ENCODE data around the gene CNTFR.

Gene CNTFR

DNA sequence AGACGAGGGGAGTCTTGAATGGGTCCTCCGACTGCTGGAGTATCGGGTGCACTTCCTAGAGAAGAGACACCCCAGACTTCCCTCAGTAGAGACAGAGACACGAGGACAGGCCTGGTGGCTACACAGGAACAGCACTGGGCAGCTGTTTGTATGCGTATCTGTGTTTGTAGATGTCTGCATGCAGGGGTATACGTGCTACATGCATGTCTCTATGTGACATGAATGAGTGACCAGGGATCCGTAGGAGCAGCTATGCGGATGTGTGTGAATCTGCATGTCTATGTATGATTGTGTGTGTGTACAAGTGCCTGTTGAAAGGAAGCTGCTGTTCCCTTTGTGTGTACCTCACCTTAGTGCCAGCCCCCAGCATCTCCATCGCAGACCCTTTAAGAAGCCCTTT is 31.2 kb downstream of the CNTFR start:
- no peak for TF ChIP-seq CTCF (IDR thresholded peaks at IDR 0.05; ENCODE audit: insufficient read depth, low read depth, low read length, missing control alignments)
- no peak for DNase-seq (ENCODE audit: low read depth)
- no peak overlapping the region for H3K4me3 ChIP-seq (ENCODE audit: low read depth, low read length)

DNA sequence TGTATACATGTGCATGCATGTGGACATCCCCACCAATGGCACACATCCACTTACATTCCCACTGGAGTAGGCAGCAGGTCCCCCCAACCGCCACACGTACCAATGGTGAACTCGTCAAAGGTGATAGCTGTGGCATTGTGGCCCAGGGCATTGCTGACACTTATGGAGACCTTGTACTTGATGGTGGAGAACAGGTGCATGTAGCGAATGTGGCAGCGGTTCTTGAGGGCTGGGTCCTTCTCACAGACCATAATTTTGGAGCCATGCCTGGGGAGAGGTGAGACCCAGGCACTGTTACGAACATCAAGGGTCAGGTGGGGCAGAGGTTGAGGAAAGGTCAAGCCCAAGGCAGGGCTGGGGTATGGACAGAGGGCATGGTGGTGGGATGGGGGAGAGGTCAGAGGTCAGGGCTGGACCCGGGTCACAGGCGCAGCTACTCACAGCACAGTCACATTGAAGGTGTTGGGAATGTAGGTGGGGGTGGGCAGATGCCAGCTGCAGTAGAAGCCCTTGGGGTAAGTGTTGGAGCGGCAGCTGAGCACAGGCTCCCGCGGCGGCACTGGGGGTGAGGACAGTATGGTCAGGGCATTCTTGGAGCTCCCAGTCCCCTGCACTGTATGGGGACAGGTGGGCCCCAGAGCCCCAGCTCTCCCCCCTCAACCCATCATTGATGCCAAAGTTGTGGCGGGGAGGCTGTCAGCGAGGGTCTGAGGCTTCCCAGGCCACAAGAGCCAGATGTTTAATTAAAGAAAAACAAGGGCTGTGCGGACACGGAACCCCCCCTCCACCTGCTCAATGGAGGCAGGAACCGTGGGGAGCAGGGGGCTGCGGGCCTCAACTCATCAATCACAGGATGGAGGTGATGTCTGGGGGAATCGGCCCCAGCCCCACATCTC is 31.9 kb downstream of the CNTFR start:
- no peak for TF ChIP-seq CTCF (IDR thresholded peaks at IDR 0.05; ENCODE audit: insufficient read depth, low read depth, low read length, missing control alignments)
- H3K4me3 ChIP-seq (ENCODE audit: low read depth, low read length) = no peak overlapping the region
- no peak for DNase-seq (ENCODE audit: low read depth)

DNA sequence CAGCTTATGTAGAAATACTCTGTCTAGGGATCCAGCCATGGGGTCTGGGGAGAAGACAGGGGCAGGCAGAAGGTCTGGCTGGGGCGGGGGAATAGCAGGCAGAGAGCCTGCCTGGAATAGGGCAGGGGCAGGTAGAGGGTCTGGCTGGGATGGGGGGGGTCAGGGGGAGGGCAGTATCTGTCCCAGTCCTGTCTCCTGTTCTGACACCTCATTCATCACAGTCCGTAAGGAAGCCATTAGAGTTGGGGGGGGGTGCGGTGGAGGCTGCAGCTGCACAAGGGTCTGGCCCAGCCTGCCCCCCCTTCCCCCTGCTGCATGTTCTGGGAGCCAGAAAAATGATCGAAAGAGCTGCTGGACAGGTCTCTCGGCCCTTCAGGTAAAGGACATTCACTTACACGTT is 32.6 kb downstream of the CNTFR start:
- DNase-seq (ENCODE audit: low read depth) = no peak
- TF ChIP-seq CTCF (IDR thresholded peaks at IDR 0.05; ENCODE audit: insufficient read depth, low read depth, low read length, missing control alignments) = no peak
- H3K4me3 ChIP-seq (ENCODE audit: low read depth, low read length) = no peak overlapping the region

DNA sequence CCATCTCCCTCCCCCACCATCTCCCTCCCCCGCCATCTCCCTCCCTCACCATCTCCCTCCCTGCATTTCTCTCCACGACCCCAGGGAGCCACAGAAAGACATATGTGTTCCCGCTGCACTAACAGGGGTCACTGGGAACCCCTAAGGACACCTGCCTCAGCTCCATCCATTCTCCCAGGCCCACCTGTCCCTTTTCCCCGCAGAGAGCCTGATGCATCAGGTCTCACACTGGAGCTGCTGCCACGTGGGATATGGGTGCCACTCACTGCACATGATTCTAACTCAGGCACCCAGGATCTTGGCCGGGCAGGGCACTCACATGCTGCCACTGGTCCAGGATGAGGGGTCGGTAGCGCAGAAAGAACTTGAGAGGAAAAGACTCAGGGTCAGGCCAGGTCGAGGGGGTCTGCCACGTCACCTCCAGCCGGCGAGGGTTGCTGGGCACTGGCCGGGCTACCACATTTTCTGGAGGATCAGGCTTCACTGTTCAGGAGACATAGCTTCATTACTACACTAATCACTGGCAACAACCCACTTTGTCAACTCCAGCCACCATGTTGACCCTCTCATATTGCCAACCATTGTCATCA is 33.5 kb downstream of the CNTFR start:
- TF ChIP-seq CTCF (IDR thresholded peaks at IDR 0.05; ENCODE audit: insufficient read depth, low read depth, low read length, missing control alignments) = no peak
- DNase-seq (ENCODE audit: low read depth) = no peak
- no peak overlapping the region for H3K4me3 ChIP-seq (ENCODE audit: low read depth, low read length)

DNA sequence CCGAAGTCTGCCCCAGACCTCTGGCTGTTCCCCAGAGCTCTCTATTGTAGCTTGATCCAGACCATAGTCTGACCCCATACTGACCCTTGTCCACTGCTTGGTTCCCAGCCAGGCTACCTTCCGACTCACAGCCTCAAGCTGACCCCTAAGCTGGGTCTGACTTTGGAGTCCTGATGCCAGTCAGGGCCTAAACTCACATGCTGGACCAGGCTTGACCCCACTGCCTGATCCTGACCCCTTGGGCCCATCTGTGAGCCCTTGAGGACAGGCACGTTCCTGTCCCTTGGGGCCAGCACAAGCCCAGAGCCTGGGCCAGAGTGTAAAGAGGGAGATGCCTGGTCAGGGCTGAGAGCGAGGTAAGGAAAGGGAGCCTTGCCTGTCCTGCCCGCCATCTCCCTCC is 34.0 kb downstream of the CNTFR start:
- TF ChIP-seq CTCF (IDR thresholded peaks at IDR 0.05; ENCODE audit: insufficient read depth, low read depth, low read length, missing control alignments) = no peak
- H3K4me3 ChIP-seq (ENCODE audit: low read depth, low read length) = no peak overlapping the region
- DNase-seq (ENCODE audit: low read depth) = no peak

DNA sequence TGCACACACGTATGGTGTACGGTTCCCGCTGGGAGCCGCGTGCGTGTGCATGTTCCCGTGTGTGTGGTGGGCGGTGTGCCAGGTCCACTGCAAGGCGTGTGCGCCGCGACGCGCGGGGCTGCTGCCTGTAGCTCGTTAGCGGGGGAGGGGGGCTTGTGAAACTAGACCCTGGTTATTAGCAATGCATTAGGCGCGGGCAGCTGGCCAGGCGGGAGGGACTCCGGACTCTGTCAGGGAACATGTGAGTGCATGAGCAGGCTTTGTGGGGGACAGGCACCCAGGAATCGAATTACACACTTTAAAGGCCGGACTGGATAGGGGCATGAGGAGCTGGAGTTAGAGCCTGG is 34.5 kb downstream of the CNTFR start:
- no peak for DNase-seq (ENCODE audit: low read depth)
- TF ChIP-seq CTCF (IDR thresholded peaks at IDR 0.05; ENCODE audit: insufficient read depth, low read depth, low read length, missing control alignments) = no peak

More for the DNA sequence above, 34.5 kb downstream of the CNTFR start:
- no peak overlapping the region for H3K4me3 ChIP-seq (ENCODE audit: low read depth, low read length)
